Breast epithelium (tissue), 3 donors: Measurements from ENCODE around the gene UFSP1.

Experiments
- CTCF ChIP-seq, 3 donors: fragments of 450-650 bp; IDR thresholded peaks; one replicate each; pipeline ENCODE4 v1.5.1; 2016 to 2017; ENCODE audit warnings: antibody characterized with exemption in 3 of 3, mild to moderate bottlenecking in 3 of 3, moderate library complexity in 3 of 3
- POLR2A ChIP-seq: fragments of 450-650 bp; IDR thresholded peaks from one replicate; pipeline ENCODE4 v1.6.1; 2016; ENCODE audit warnings: antibody characterized with exemption, mild to moderate bottlenecking, moderate library complexity

GRCh38 chr7:100899432-100899831 is 9.9 kb upstream of the UFSP1 start:
- TF ChIP-seq CTCF (IDR thresholded peaks at IDR 0.05) (no peak), POLR2A (no peak)
